Neural progenitor cell (in vitro differentiated cells): ENCODE measurements around the gene CDC25B. TPM values are rescaled to one million over a fixed set of nuclear protein-coding genes. Genes with fewer than 3 reads are reported as not detected.

Experiments used
- DNase-seq: peaks from one replicate; pipeline ENCODE4 v3.0.0-alpha.2; 2016; ENCODE audit warnings: low spot score
- H2AFZ ChIP-seq: fragments of 200-600 bp; sonication (generic); replicated peaks from 2 replicates; pipeline ENCODE4 v1.6.1; 2016; ENCODE audit warnings: antibody characterized with exemption
- H3F3A ChIP-seq: fragments of 200-600 bp; sonication (generic); 2 replicates; pipeline ENCODE4 v1.6.1; 2016; ENCODE audit warnings: antibody characterized with exemption, low read depth
- H3K27ac ChIP-seq: fragments of 200-600 bp; sonication (generic); 2 replicates; pipeline ENCODE4 v1.5.1; 2016; ENCODE audit warnings: mild to moderate bottlenecking
- H3K27me3 ChIP-seq: fragments of 200-600 bp; sonication (generic); 2 replicates; pipeline ENCODE4 v1.6.1; 2016; ENCODE audit warnings: mild to moderate bottlenecking, moderate library complexity
- H3K36me3 ChIP-seq: fragments of 200-600 bp; sonication (generic); 2 replicates; pipeline ENCODE4 v1.5.1; 2016
- H3K4me1 ChIP-seq: fragments of 200-600 bp; sonication (generic); 2 replicates; pipeline ENCODE4 v1.6.1; 2016; ENCODE audit warnings: mixed run types
- H3K4me2 ChIP-seq: fragments of 200-600 bp; sonication (generic); 2 replicates; pipeline ENCODE4 v1.6.1; 2016
- H3K4me3 ChIP-seq: fragments of 200-600 bp; sonication (generic); 2 replicates; pipeline ENCODE4 v1.5.1; 2016
- H3K79me2 ChIP-seq: fragments of 200-600 bp; sonication (generic); 2 replicates; pipeline ENCODE4 v1.6.1; 2016; ENCODE audit warnings: low read depth
- H3K9ac ChIP-seq: fragments of 200-600 bp; sonication (generic); 2 replicates; pipeline ENCODE4 v1.6.1; 2016
- H3K9me3 ChIP-seq: fragments of 200-600 bp; sonication (generic); 2 replicates; pipeline ENCODE4 v1.5.1; 2016; ENCODE audit warnings: low read depth
- H4K20me1 ChIP-seq: fragments of 200-600 bp; sonication (generic); 2 replicates; pipeline ENCODE4 v1.6.1; 2016; ENCODE audit warnings: low read depth
- H3K27ac Mint-ChIP-seq: 3 replicates; pipeline ENCODE4 v1.8.0; 2021; ENCODE audit warnings: mixed read lengths
- H3K27me3 Mint-ChIP-seq: 2 replicates; pipeline ENCODE4 v1.8.0; 2022; ENCODE audit warnings: low read depth, mild to moderate bottlenecking, inconsistent platforms, moderate library complexity, mixed read lengths; ENCODE audit not compliant: insufficient read depth
- H3K36me3 Mint-ChIP-seq: 3 replicates; pipeline ENCODE4 v1.8.0; 2021; ENCODE audit warnings: mixed read lengths
- H3K4me1 Mint-ChIP-seq: 3 replicates; pipeline ENCODE4 v1.8.0; 2021; ENCODE audit warnings: mixed read lengths
- H3K4me3 Mint-ChIP-seq: 3 replicates; pipeline ENCODE4 v1.8.0; 2021; ENCODE audit warnings: mild to moderate bottlenecking, moderate library complexity, mixed read lengths
- H3K9me3 Mint-ChIP-seq: 3 replicates; pipeline ENCODE4 v1.8.0; 2020; ENCODE audit warnings: mixed read lengths
- EZH2 ChIP-seq: fragments of 200-600 bp; sonication (generic); IDR thresholded peaks from 2 replicates; pipeline ENCODE4 v1.6.1; 2017; ENCODE audit warnings: antibody characterized with exemption, mild to moderate bottlenecking, moderate library complexity
- EZH2phosphoT487 ChIP-seq: fragments of 200-600 bp; sonication (generic); IDR thresholded peaks from 2 replicates; pipeline ENCODE4 v1.6.1; 2017; ENCODE audit warnings: antibody characterized with exemption
- total RNA-seq: library from RNA; depleted of rRNA; stranded (reverse); fragments of >200 nt; gene quantifications from 2 replicates; pipeline ENCODE4 v1.2.3, GENCODE V29; 2015; ENCODE audit warnings: low replicate concordance
- TF ChIP-seq, protein P1 (sequence below): fragments of 200-600 bp; sonication (generic); IDR thresholded peaks from 2 replicates; pipeline ENCODE4 v1.5.1; 2017; ENCODE audit warnings: antibody characterized with exemption, mild to moderate bottlenecking

Gene CDC25B
- total RNA-seq, 1 donor from 2014 or later = 9.3 TPM

DNA sequence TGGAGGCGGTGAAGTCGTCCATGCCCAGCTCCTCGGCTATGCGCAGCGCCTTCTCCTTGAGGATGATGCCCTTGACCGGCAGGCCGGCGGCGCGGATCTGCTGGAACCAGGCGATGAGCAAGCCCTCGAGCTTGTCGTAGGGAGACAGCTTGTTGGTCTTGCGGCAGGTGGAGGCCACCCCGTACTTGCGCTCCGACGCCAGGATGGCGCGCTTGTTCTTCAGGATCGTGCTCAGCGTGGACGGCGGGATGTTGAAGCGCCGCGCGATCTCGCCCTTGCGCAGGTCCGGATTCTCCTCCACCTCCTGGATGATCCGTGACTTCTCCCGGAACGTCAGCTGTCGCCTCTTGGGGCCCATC is 10.0 kb upstream of the CDC25B start:
- peaks cover 36% of the 10 kb centered on the region for H4K20me1 ChIP-seq
- H2AFZ ChIP-seq = no peak overlapping the region
- H3K9me3 ChIP-seq = no peaks in the 10 kb centered on the region
- no peaks in the 10 kb centered on the region for H3K36me3 ChIP-seq
- H3K27me3 ChIP-seq = peaks cover 43% of the 10 kb centered on the region
- H3K27me3 Mint-ChIP-seq = peaks cover 9% of the 10 kb centered on the region
- peak overlapping the region; percentile 89 for H3K4me3 Mint-ChIP-seq
- H3K4me3 ChIP-seq = peak overlapping the region; percentile 66
- H3K27ac ChIP-seq = no peak overlapping the region
- no peaks in the 10 kb centered on the region for H3K9me3 Mint-ChIP-seq
- H3K4me1 Mint-ChIP-seq = peaks cover 14% of the 10 kb centered on the region
- peak overlapping the region; percentile 55 for H3K9ac ChIP-seq
- peaks cover 21% of the 10 kb centered on the region for H3K79me2 ChIP-seq
- TF ChIP-seq, protein P1, sequence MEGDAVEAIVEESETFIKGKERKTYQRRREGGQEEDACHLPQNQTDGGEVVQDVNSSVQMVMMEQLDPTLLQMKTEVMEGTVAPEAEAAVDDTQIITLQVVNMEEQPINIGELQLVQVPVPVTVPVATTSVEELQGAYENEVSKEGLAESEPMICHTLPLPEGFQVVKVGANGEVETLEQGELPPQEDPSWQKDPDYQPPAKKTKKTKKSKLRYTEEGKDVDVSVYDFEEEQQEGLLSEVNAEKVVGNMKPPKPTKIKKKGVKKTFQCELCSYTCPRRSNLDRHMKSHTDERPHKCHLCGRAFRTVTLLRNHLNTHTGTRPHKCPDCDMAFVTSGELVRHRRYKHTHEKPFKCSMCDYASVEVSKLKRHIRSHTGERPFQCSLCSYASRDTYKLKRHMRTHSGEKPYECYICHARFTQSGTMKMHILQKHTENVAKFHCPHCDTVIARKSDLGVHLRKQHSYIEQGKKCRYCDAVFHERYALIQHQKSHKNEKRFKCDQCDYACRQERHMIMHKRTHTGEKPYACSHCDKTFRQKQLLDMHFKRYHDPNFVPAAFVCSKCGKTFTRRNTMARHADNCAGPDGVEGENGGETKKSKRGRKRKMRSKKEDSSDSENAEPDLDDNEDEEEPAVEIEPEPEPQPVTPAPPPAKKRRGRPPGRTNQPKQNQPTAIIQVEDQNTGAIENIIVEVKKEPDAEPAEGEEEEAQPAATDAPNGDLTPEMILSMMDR = no peak
- TF ChIP-seq EZH2 (no peak), EZH2phosphoT487 (no peak)
- peaks cover 4% of the 10 kb centered on the region for H3K4me1 ChIP-seq
- H3K27ac Mint-ChIP-seq = no peak overlapping the region
- peak overlapping the region; percentile 93 for H3K4me2 ChIP-seq
- peaks cover 15% of the 10 kb centered on the region for H3F3A ChIP-seq
- peak; percentile 60 for DNase-seq
- peaks cover 9% of the 10 kb centered on the region for H3K36me3 Mint-ChIP-seq

DNA sequence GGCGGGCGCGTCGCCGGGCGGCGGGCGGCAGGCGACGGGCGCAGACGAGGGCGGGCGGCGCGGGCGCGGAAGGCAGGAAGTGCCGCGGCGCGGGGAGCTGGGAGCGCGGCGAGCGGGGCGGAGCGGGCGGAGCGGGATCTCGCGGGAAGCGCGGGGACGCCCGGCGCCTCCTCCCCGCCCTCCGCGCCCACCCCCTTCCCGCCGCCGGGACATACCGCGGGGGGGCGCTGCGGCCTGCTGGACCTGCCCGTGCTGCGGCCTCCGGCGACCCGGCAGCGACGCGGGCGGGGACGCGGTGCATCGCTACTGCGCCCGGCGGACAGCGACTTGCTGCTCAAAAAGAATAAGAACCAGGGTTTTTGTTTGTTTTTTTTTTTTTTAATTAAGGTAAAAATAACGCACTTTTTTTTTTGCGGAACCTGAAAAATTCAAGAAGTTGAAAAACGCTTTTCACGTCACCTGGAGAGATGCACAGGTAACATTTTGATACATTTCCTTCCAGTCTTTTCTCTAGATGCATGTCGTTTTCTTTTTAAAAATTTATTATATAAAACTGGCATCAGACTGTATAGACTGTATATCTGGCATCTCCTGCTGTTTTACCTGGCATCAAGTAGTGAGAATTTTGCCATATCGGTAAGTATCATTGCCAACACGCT is 9.3 kb upstream of the CDC25B start, which contains the start of gene CENPB:
CENPB (minus strand) TSS at position 76 of the 659 bp plus-strand sequence. CDS start 257 bp downstream, outside the sequence.
- Histone ChIP-seq H3K79me2 (peaks cover 21% of the 10 kb centered on the region), H3K27ac (no peak within 1 kb of the TSS), H2AFZ (no peak within 1 kb of the TSS), H3K9me3 (no peaks in the 10 kb centered on the region), H3K36me3 (no peaks in the 10 kb centered on the region), H3K4me2 (peak within 1 kb of the TSS; percentile 93), H3K4me3 (peak within 1 kb of the TSS; percentile 66), H3F3A (peaks cover 11% of the 10 kb centered on the region), H3K9ac (peak within 1 kb of the TSS; percentile 55), H3K27me3 (peaks cover 48% of the 10 kb centered on the region), H4K20me1 (peaks cover 32% of the 10 kb centered on the region), H3K4me1 (peaks cover 3% of the 10 kb centered on the region)
- no peaks in the 10 kb centered on the region for H3K9me3 Mint-ChIP-seq
- H3K36me3 Mint-ChIP-seq = peaks cover 9% of the 10 kb centered on the region
- H3K27ac Mint-ChIP-seq = no peak within 1 kb of the TSS
- DNase-seq = peak; percentile 95
- TF ChIP-seq, protein P1 = peak; percentile 83
- peak; percentile 32 for TF ChIP-seq EZH2phosphoT487
- peak; percentile 48 for TF ChIP-seq EZH2
- peak within 1 kb of the TSS; percentile 89 for H3K4me3 Mint-ChIP-seq
- H3K4me1 Mint-ChIP-seq = peaks cover 10% of the 10 kb centered on the region
- H3K27me3 Mint-ChIP-seq = peaks cover 7% of the 10 kb centered on the region

DNA sequence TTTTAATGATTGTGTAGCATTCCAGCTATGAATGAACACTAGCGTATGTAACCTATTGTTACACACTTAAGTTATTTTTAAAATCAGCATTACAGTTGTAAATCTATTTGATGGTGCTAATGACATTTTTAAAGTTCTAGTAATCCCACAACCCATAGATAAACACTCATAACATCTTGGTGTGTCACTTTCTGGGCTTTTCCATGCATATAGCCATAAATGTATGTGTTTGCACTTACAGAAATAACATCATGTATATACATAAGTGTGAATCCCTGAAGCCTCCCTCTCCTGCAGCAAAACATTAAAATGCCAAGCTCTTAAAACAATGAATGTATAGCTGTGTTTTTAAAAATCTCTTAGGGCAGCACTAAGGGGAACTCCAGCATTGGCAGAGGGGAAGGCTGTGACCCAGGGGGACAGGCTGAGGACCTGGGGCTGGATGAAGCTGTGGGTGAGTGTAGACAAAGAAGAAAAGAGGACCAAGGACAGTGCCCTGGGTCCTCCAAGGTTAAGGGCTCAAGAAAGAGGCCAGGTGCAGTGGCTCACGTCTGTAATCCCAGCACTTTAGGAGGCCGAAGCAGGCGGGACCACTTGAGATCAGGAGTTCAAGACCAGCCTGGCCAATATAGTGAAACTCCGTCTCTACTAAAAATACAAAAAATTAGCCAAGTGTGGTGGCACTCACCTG is 8.6 kb upstream of the CDC25B start:
- no peaks in the 10 kb centered on the region for H3K9me3 Mint-ChIP-seq
- H4K20me1 ChIP-seq = peaks cover 32% of the 10 kb centered on the region
- H3F3A ChIP-seq = peaks cover 4% of the 10 kb centered on the region
- no peak overlapping the region for H3K27ac Mint-ChIP-seq
- peaks cover 10% of the 10 kb centered on the region for H3K4me1 Mint-ChIP-seq
- no peaks in the 10 kb centered on the region for H3K9me3 ChIP-seq
- H2AFZ ChIP-seq = no peak overlapping the region
- no peak overlapping the region for H3K4me3 ChIP-seq
- no peak overlapping the region for H3K9ac ChIP-seq
- peak overlapping the region; percentile 30 for H3K4me2 ChIP-seq
- no peak overlapping the region for H3K27ac ChIP-seq
- H3K79me2 ChIP-seq = peaks cover 21% of the 10 kb centered on the region
- DNase-seq = no peak
- H3K4me1 ChIP-seq = peaks cover 3% of the 10 kb centered on the region
- TF ChIP-seq EZH2phosphoT487 (no peak), EZH2 (no peak)
- TF ChIP-seq, protein P1 = no peak
- peaks cover 48% of the 10 kb centered on the region for H3K27me3 ChIP-seq
- no peaks in the 10 kb centered on the region for H3K36me3 ChIP-seq
- H3K4me3 Mint-ChIP-seq = peak overlapping the region; percentile 77
- H3K27me3 Mint-ChIP-seq = peaks cover 7% of the 10 kb centered on the region
- H3K36me3 Mint-ChIP-seq = peaks cover 9% of the 10 kb centered on the region
